Endothelial cell of umbilical vein (primary cell): ENCODE measurements around the gene MAT2A. TPM values are rescaled to one million over a fixed set of nuclear protein-coding genes. Genes with fewer than 3 reads are reported as not detected.

ENCODE experiments used
- BruUV-seq: library from RNA; stranded (reverse); fragments of 400-500 nt; replicated peaks from 2 replicates; lab custom pipeline; 2021; lab: Mats Ljungman, UMichigan
- CTCF ChIA-PET: fragments of 300-600, 350-600 bp; sonication (Branson Sonifier 250); formaldehyde crosslinking; loops from one replicate; lab custom pipeline; 2021; ENCODE audit warnings: antibody characterized with exemption, inconsistent platforms; lab: Charles Lee
- POLR2A ChIA-PET: fragments of 300-600, 350-600 bp; sonication (Branson Sonifier 250); formaldehyde crosslinking; loops from one replicate; lab custom pipeline; 2021; ENCODE audit warnings: antibody characterized with exemption, inconsistent platforms; lab: Charles Lee
- DNase-seq: peaks from one replicate; pipeline ENCODE4 v3.0.0-alpha.2; 2011; ENCODE audit warnings: low read depth, low spot score
- FAIRE-seq: peaks from 2 replicates; lab custom pipeline; 2011; peaks lifted over from hg19 to GRCh38; lab: Jason Lieb, UNC
- H2AFZ ChIP-seq: 2 replicates; pipeline ENCODE4 v1.6.0; 2012; ENCODE audit warnings: low read depth, low read length, control low read depth, inconsistent platforms
- H3K27ac ChIP-seq: 2 replicates; pipeline ENCODE4 v1.5.1; 2011; ENCODE audit warnings: low read depth, mild to moderate bottlenecking, control low read depth, low read length, moderate library complexity; ENCODE audit not compliant: insufficient read depth
- H3K27me3 ChIP-seq, 2 experiments: 2 replicates each; pipeline versions ENCODE4 v1.6.0 to v1.6.1; 2011; ENCODE audit warnings: low read length in 2 of 2, mixed read lengths in 1 of 2; ENCODE audit not compliant: control insufficient read depth in 2 of 2, insufficient read depth in 2 of 2
- H3K36me3 ChIP-seq, 2 experiments: 2 replicates in 1 of 2; 3 replicates in 1 of 2; pipeline ENCODE4 v1.5.1; 2011; ENCODE audit warnings: low read length in 2 of 2, mild to moderate bottlenecking in 1 of 2, moderate library complexity in 1 of 2; ENCODE audit not compliant: control insufficient read depth in 2 of 2, insufficient read depth in 2 of 2; ENCODE audit errors: extremely low read depth in 1 of 2
- H3K4me1 ChIP-seq: 3 replicates; pipeline ENCODE4 v1.5.1; 2011; ENCODE audit warnings: mild to moderate bottlenecking, low read length; ENCODE audit not compliant: control insufficient read depth, insufficient read depth; ENCODE audit errors: extremely low read depth
- H3K4me2 ChIP-seq: 2 replicates; pipeline ENCODE4 v1.6.1; 2011; ENCODE audit warnings: low read length, control low read depth, mixed read lengths; ENCODE audit not compliant: insufficient read depth
- H3K4me3 ChIP-seq, 3 experiments: fragments of 200-600 bp in 1 of 3; sonication (generic), shearing (Covaris generic) in 1 of 3; replicated peaks in 1 of 3; 2 replicates each; pipeline ENCODE4 v1.5.1; 2011 to 2016; ENCODE audit warnings: control low read depth in 3 of 3, low read length in 3 of 3, mild to moderate bottlenecking in 2 of 3, inconsistent platforms in 1 of 3, low read depth in 1 of 3, moderate library complexity in 1 of 3; ENCODE audit not compliant: insufficient read depth in 1 of 3
- H3K79me2 ChIP-seq: 2 replicates; pipeline ENCODE4 v1.6.0; 2012; ENCODE audit warnings: low read length, inconsistent platforms; ENCODE audit not compliant: control insufficient read depth, insufficient read depth
- H3K9ac ChIP-seq: replicated peaks from 2 replicates; pipeline ENCODE3; 2011; ENCODE audit warnings: low read length, control low read depth; ENCODE audit not compliant: insufficient read depth; ENCODE audit errors: extremely low read depth
- H3K9me1 ChIP-seq: replicated peaks from 3 replicates; pipeline ENCODE4 v1.6.0; 2011; ENCODE audit warnings: mild to moderate bottlenecking, low read length; ENCODE audit not compliant: control insufficient read depth, insufficient read depth; ENCODE audit errors: extremely low read depth
- H3K9me3 ChIP-seq: replicated peaks from 2 replicates; pipeline ENCODE4 v1.5.1; 2012; ENCODE audit warnings: low read length, inconsistent platforms; ENCODE audit not compliant: control insufficient read depth, insufficient read depth
- H4K20me1 ChIP-seq: replicated peaks from 2 replicates; pipeline ENCODE3; 2011; ENCODE audit warnings: mild to moderate bottlenecking, low read length; ENCODE audit not compliant: control insufficient read depth, insufficient read depth; ENCODE audit errors: extremely low read depth
- EZH2 ChIP-seq: IDR thresholded peaks from 2 replicates; pipeline ENCODE4 v1.6.1; 2012; ENCODE audit warnings: borderline replicate concordance, low read depth, mild to moderate bottlenecking, moderate library complexity, low read length, inconsistent platforms; ENCODE audit not compliant: severe bottlenecking
- FOS ChIP-seq: IDR thresholded peaks from 2 replicates; pipeline ENCODE4 v1.6.1; 2011; ENCODE audit warnings: mild to moderate bottlenecking, low read length, moderate library complexity, borderline replicate concordance; ENCODE audit not compliant: insufficient read depth
- GATA2 ChIP-seq: IDR thresholded peaks from 2 replicates; pipeline ENCODE4 v1.7.0; 2011; ENCODE audit warnings: low read depth, mild to moderate bottlenecking, moderate library complexity, mixed read lengths, low read length; ENCODE audit not compliant: insufficient read length, insufficient read depth
- JUN ChIP-seq: IDR thresholded peaks from 2 replicates; pipeline ENCODE4 v1.6.1; 2011; ENCODE audit warnings: borderline replicate concordance, low read depth; ENCODE audit not compliant: insufficient read length, insufficient read depth
- MYC ChIP-seq: IDR thresholded peaks from one replicate; pipeline ENCODE4 v1.6.1; 2011; ENCODE audit warnings: mild to moderate bottlenecking, low read depth, low read length
- POLR2A ChIP-seq: IDR thresholded peaks from 2 replicates; pipeline ENCODE4 v1.6.1; 2012; ENCODE audit warnings: low read depth, mild to moderate bottlenecking, control low read depth, low read length
- POLR2AphosphoS5 ChIP-seq: IDR thresholded peaks from 2 replicates; pipeline ENCODE4 v1.6.1; 2012; ENCODE audit warnings: low read depth, mild to moderate bottlenecking, control low read depth, low read length, moderate library complexity; ENCODE audit not compliant: insufficient read depth
- dilution Hi-C: fragments of 300-500 bp; cut with MboI; formaldehyde crosslinking; loops from one replicate; pipeline ENCODE4 v1.15.0; 2019; ENCODE audit warnings: low sequenced_read_pairs; ENCODE audit not compliant: extremely low pct_ligation_motif_present
- intact Hi-C: fragments of 100-400 bp; cut with micrococcal nuclease; formaldehyde crosslinking; loops from one replicate; pipeline ENCODE4 v1.10.0; 2022
- polyA plus RNA-seq, 4 experiments: library from polyadenylated mRNA; depleted of rRNA in 3 of 4; stranded (reverse) in 3 of 4; unstranded in 1 of 4; fragments of >200 nt; gene quantifications; 2 replicates each; pipeline versions ENCODE4 v1.2.1 to v1.2.3, GENCODE V29; 2011 to 2012; ENCODE audit warnings: missing spikeins in 1 of 4
- total RNA-seq: library from RNA; stranded (reverse); gene quantifications from 2 replicates; pipeline ENCODE4 v1.2.3, GENCODE V29; 2021
- TF ChIP-seq, protein P1 (sequence below), 2 donors: IDR thresholded peaks; 1 replicate in 1 of 2; 2 replicates in 1 of 2; pipeline ENCODE4 v1.5.1; 2011; ENCODE audit warnings: low read length in 2 of 2, mild to moderate bottlenecking in 2 of 2, moderate library complexity in 2 of 2, control low read depth in 1 of 2, inconsistent platforms in 1 of 2, low read depth in 1 of 2; ENCODE audit not compliant: insufficient read depth in 1 of 2; ENCODE audit errors: extremely low read depth in 1 of 2
- TF ChIP-seq, protein P2 (sequence below): IDR thresholded peaks from 2 replicates; pipeline ENCODE4 v1.6.1; 2011; ENCODE audit not compliant: insufficient read depth, insufficient read length

Gene MAT2A
- total and polyA plus RNA-seq, 2 donors (not counting 3 experiments of a cell fraction or from before 2014, with no cell fraction given), result 172 to 257 TPM

DNA sequence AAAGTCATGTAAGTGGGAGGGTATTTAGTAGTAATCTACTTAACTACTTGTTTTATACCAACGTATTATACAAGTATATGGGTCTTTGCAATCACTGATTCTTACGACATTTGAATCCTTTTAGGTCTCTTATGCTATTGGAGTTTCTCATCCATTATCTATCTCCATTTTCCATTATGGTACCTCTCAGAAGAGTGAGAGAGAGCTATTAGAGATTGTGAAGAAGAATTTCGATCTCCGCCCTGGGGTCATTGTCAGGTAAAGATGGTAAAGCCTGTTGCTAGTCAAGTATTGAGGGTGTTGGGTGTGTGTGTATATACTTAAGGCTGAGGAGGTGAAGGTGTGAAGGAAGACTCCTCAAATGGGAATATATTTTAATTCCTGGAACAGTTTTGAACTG lies 3.8 kb downstream of the MAT2A start:
- BruUV-seq, result no TSS peak

More for the DNA sequence above, 3.8 kb downstream of the MAT2A start:
- H3K9ac ChIP-seq, result no peak overlapping the region
- H3K4me1 ChIP-seq, result peaks cover 28% of the 10 kb centered on the region
- H3K27me3 ChIP-seq, result no peaks in the 10 kb centered on the region
- no peak overlapping the region for H3K4me2 ChIP-seq
- intact Hi-C loops, result no loop called here
- FAIRE-seq (no peak), DNase-seq (no peak)
- POLR2A ChIA-PET, result no interaction called here
- H3K36me3 ChIP-seq, result peaks cover 25 to 37% of the 10 kb centered on the region in 2 experiments
- CTCF ChIA-PET, result interaction anchor here (0.6 to 1.1 kb wide), 2 partner anchors 9 to 25 kb away, joined by 3 to 4 read pairs; no protein-coding TSS in a partner anchor
- no peaks in the 10 kb centered on the region for H3K9me1 ChIP-seq
- TF ChIP-seq, protein P1, sequence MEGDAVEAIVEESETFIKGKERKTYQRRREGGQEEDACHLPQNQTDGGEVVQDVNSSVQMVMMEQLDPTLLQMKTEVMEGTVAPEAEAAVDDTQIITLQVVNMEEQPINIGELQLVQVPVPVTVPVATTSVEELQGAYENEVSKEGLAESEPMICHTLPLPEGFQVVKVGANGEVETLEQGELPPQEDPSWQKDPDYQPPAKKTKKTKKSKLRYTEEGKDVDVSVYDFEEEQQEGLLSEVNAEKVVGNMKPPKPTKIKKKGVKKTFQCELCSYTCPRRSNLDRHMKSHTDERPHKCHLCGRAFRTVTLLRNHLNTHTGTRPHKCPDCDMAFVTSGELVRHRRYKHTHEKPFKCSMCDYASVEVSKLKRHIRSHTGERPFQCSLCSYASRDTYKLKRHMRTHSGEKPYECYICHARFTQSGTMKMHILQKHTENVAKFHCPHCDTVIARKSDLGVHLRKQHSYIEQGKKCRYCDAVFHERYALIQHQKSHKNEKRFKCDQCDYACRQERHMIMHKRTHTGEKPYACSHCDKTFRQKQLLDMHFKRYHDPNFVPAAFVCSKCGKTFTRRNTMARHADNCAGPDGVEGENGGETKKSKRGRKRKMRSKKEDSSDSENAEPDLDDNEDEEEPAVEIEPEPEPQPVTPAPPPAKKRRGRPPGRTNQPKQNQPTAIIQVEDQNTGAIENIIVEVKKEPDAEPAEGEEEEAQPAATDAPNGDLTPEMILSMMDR (IDR thresholded peaks at IDR 0.05; ENCODE audit: extremely low read depth in 1 of 2, insufficient read depth in 1 of 2, low read depth in 1 of 2, low read length in 2 of 2), result no peak
- TF ChIP-seq POLR2A (no peak), POLR2AphosphoS5 (no peak), GATA2 (no peak), MYC (no peak), EZH2 (no peak), FOS (no peak), JUN (no peak)
- TF ChIP-seq, protein P2, sequence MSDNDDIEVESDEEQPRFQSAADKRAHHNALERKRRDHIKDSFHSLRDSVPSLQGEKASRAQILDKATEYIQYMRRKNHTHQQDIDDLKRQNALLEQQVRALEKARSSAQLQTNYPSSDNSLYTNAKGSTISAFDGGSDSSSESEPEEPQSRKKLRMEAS, result no peak
- H3K9me3 ChIP-seq, result no peaks in the 10 kb centered on the region
- dilution Hi-C loops, result no loop called here
- H4K20me1 ChIP-seq, result peaks cover 4% of the 10 kb centered on the region
- peaks cover 47% of the 10 kb centered on the region for H3K79me2 ChIP-seq
- no peak overlapping the region for H3K4me3 ChIP-seq
- no peak overlapping the region for H3K27ac ChIP-seq
- no peak overlapping the region for H2AFZ ChIP-seq
